ENCODE results near the gene LAMC3. TPM values are rescaled to one million over a fixed set of nuclear protein-coding genes. Genes with fewer than 3 reads are reported as not detected.
A peak's percentile ranks its signal among the peaks of the same experiment; 100 is the strongest.
"Not testable (repeated sequence)": the region's sequence is repeated elsewhere in the genome, so short reads cannot be mapped to it uniquely, and the experiment has no call there.

The LAMC3 gene
- total RNA-seq, 1 donor from 2014 or later, result 0.03 TPM

GRCh38 chr9:131114084-131114535 lies 105.1 kb downstream of the LAMC3 start:
- no peak for DNase-seq (ENCODE audit: low read depth)

GRCh38 chr9:131115360-131115742 lies 106.4 kb downstream of the LAMC3 start:
- not testable (repeated sequence) for DNase-seq (ENCODE audit: low read depth)

GRCh38 chr9:131116281-131117120 lies 107.5 kb downstream of the LAMC3 start:
- DNase-seq (ENCODE audit: low read depth), result no peak

GRCh38 chr9:131117121-131117761 lies 108.3 kb downstream of the LAMC3 start:
- no peak for DNase-seq (ENCODE audit: low read depth)

- DNase-seq (ENCODE audit: low read depth), result no peak
Observed at GRCh38 chr9:131117762-131118145, 108.8 kb downstream of the LAMC3 start.

- DNase-seq (ENCODE audit: low read depth), result no peak
Observed at GRCh38 chr9:131119600-131119999, 110.6 kb downstream of the LAMC3 start.

- DNase-seq (ENCODE audit: low read depth), result no peak
Observed at GRCh38 chr9:131120620-131121228, 111.8 kb downstream of the LAMC3 start.

- no peak for DNase-seq (ENCODE audit: low read depth)
Observed at GRCh38 chr9:131121346-131121745, 112.4 kb downstream of the LAMC3 start.

GRCh38 chr9:131122158-131122557 lies 113.2 kb downstream of the LAMC3 start:
- DNase-seq (ENCODE audit: low read depth), result no peak

GRCh38 chr9:131125038-131125287 lies 116.0 kb downstream of the LAMC3 start:
- no peak for DNase-seq (ENCODE audit: low read depth)

- DNase-seq (ENCODE audit: low read depth), result peak; percentile 98
Observed at GRCh38 chr9:131125288-131126058, 116.5 kb downstream of the LAMC3 start, which contains the start of gene NUP214. NUP214 (plus strand) TSS chr9:131125586; CDS start chr9:131125705, 119 bp downstream.

- DNase-seq (ENCODE audit: low read depth), result no peak
Observed at GRCh38 chr9:131126059-131126426, 117.1 kb downstream of the LAMC3 start.

GRCh38 chr9:131129183-131129582 lies 120.2 kb downstream of the LAMC3 start:
- no peak for DNase-seq (ENCODE audit: low read depth)

- DNase-seq (ENCODE audit: low read depth), result no peak
Observed at GRCh38 chr9:131138676-131139075, 129.7 kb downstream of the LAMC3 start.

- no peak for DNase-seq (ENCODE audit: low read depth)
Observed at GRCh38 chr9:131140112-131140511, 131.1 kb downstream of the LAMC3 start.

GRCh38 chr9:131140550-131140949 lies 131.6 kb downstream of the LAMC3 start:
- DNase-seq (ENCODE audit: low read depth), result no peak

- no peak for DNase-seq (ENCODE audit: low read depth)
Observed at GRCh38 chr9:131142160-131142559, 133.2 kb downstream of the LAMC3 start.

Data from myocyte (in vitro differentiated cells).